HG03354 (cell line): ENCODE results near the gene FIGNL1.
"Not testable (repeated sequence)": the region's sequence is repeated elsewhere in the genome, so short reads cannot be mapped to it uniquely, and the experiment has no call there.

Source experiments
- ATAC-seq: cut with Tn5 transposase; IDR thresholded peaks from one replicate; pipeline ENCODE4 v1.9.1; 2021; ENCODE audit warnings: mild to moderate bottlenecking; ENCODE audit not compliant: unreplicated experiment, poor library complexity, severe bottlenecking

The FIGNL1 gene

GRCh38 chr7:50472427-50472826, 22.3 kb upstream of the FIGNL1 start:
- no peak for ATAC-seq

- no peak for ATAC-seq
Measured at GRCh38 chr7:50471970-50472369, 21.8 kb upstream of the FIGNL1 start.

GRCh38 chr7:50470250-50471163, 20.4 kb upstream of the FIGNL1 start:
- ATAC-seq: peak; percentile 32

- no peak for ATAC-seq
Measured at GRCh38 chr7:50469181-50469580, 19.0 kb upstream of the FIGNL1 start.

GRCh38 chr7:50467817-50468610, 17.9 kb upstream of the FIGNL1 start:
- ATAC-seq: peak; percentile 95

GRCh38 chr7:50466815-50467585, 16.9 kb upstream of the FIGNL1 start:
- ATAC-seq: no peak

- ATAC-seq: no peak
Measured at GRCh38 chr7:50463035-50463434, 12.9 kb upstream of the FIGNL1 start.

- no peak for ATAC-seq
Measured at GRCh38 chr7:50462361-50462760, 12.2 kb upstream of the FIGNL1 start.

GRCh38 chr7:50461695-50462094, 11.5 kb upstream of the FIGNL1 start:
- ATAC-seq: no peak

- not testable (repeated sequence) for ATAC-seq
Measured at GRCh38 chr7:50459183-50459582, 9.0 kb upstream of the FIGNL1 start.

GRCh38 chr7:50458651-50459050, 8.5 kb upstream of the FIGNL1 start:
- ATAC-seq: not testable (repeated sequence)

GRCh38 chr7:50456371-50457123, 6.4 kb upstream of the FIGNL1 start:
- no peak for ATAC-seq

GRCh38 chr7:50455658-50456057, 5.5 kb upstream of the FIGNL1 start:
- no peak for ATAC-seq

GRCh38 chr7:50454968-50455367, 4.8 kb upstream of the FIGNL1 start:
- no peak for ATAC-seq

GRCh38 chr7:50450590-50451032, 461 bp upstream of the FIGNL1 start:
- peak; percentile 12 for ATAC-seq

GRCh38 chr7:50449501-50449880, 659 bp downstream of the FIGNL1 start:
- no peak for ATAC-seq

- ATAC-seq: peak; percentile 29
Measured at GRCh38 chr7:50448823-50449222, 1.3 kb downstream of the FIGNL1 start.

- ATAC-seq: no peak
Measured at GRCh38 chr7:50446542-50446960, 3.6 kb downstream of the FIGNL1 start.

- ATAC-seq: no peak
Measured at GRCh38 chr7:50436133-50436806, 13.9 kb downstream of the FIGNL1 start.
